Measurements from ENCODE around the gene CCDC85A. TPM values are rescaled to one million over a fixed set of nuclear protein-coding genes. Genes with fewer than 3 reads are reported as not detected.

Gene CCDC85A
- total and polyA plus RNA-seq, 2 of the 8 experiments (the other 6 are each of a cell fraction or from before 2014, with no cell fraction given) = 0.20 TPM; not detected in 1

DNA sequence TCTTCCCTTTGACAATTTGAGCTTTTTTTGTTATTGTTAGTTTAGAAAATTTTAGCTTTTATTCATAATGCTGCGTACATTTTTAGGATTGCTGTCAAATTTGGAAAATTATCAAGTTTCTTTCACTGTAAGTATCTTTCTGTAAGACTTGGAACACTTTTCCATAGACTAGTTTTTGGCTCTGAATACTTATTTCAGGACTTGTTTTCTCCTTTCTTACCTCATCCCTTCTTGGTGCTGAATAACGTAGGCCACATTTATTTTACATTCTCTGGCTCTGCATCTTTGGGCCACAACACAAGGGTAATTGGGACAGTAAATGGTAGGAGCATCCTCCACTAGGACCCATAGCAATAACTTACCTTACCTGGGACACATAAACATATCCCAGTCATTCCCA, 85.1 kb downstream of the CCDC85A start (continued):
- TF ChIP-seq, protein P1, sequence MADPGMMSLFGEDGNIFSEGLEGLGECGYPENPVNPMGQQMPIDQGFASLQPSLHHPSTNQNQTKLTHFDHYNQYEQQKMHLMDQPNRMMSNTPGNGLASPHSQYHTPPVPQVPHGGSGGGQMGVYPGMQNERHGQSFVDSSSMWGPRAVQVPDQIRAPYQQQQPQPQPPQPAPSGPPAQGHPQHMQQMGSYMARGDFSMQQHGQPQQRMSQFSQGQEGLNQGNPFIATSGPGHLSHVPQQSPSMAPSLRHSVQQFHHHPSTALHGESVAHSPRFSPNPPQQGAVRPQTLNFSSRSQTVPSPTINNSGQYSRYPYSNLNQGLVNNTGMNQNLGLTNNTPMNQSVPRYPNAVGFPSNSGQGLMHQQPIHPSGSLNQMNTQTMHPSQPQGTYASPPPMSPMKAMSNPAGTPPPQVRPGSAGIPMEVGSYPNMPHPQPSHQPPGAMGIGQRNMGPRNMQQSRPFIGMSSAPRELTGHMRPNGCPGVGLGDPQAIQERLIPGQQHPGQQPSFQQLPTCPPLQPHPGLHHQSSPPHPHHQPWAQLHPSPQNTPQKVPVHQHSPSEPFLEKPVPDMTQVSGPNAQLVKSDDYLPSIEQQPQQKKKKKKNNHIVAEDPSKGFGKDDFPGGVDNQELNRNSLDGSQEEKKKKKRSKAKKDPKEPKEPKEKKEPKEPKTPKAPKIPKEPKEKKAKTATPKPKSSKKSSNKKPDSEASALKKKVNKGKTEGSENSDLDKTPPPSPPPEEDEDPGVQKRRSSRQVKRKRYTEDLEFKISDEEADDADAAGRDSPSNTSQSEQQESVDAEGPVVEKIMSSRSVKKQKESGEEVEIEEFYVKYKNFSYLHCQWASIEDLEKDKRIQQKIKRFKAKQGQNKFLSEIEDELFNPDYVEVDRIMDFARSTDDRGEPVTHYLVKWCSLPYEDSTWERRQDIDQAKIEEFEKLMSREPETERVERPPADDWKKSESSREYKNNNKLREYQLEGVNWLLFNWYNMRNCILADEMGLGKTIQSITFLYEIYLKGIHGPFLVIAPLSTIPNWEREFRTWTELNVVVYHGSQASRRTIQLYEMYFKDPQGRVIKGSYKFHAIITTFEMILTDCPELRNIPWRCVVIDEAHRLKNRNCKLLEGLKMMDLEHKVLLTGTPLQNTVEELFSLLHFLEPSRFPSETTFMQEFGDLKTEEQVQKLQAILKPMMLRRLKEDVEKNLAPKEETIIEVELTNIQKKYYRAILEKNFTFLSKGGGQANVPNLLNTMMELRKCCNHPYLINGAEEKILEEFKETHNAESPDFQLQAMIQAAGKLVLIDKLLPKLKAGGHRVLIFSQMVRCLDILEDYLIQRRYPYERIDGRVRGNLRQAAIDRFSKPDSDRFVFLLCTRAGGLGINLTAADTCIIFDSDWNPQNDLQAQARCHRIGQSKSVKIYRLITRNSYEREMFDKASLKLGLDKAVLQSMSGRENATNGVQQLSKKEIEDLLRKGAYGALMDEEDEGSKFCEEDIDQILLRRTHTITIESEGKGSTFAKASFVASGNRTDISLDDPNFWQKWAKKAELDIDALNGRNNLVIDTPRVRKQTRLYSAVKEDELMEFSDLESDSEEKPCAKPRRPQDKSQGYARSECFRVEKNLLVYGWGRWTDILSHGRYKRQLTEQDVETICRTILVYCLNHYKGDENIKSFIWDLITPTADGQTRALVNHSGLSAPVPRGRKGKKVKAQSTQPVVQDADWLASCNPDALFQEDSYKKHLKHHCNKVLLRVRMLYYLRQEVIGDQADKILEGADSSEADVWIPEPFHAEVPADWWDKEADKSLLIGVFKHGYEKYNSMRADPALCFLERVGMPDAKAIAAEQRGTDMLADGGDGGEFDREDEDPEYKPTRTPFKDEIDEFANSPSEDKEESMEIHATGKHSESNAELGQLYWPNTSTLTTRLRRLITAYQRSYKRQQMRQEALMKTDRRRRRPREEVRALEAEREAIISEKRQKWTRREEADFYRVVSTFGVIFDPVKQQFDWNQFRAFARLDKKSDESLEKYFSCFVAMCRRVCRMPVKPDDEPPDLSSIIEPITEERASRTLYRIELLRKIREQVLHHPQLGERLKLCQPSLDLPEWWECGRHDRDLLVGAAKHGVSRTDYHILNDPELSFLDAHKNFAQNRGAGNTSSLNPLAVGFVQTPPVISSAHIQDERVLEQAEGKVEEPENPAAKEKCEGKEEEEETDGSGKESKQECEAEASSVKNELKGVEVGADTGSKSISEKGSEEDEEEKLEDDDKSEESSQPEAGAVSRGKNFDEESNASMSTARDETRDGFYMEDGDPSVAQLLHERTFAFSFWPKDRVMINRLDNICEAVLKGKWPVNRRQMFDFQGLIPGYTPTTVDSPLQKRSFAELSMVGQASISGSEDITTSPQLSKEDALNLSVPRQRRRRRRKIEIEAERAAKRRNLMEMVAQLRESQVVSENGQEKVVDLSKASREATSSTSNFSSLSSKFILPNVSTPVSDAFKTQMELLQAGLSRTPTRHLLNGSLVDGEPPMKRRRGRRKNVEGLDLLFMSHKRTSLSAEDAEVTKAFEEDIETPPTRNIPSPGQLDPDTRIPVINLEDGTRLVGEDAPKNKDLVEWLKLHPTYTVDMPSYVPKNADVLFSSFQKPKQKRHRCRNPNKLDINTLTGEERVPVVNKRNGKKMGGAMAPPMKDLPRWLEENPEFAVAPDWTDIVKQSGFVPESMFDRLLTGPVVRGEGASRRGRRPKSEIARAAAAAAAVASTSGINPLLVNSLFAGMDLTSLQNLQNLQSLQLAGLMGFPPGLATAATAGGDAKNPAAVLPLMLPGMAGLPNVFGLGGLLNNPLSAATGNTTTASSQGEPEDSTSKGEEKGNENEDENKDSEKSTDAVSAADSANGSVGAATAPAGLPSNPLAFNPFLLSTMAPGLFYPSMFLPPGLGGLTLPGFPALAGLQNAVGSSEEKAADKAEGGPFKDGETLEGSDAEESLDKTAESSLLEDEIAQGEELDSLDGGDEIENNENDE (IDR thresholded peaks at IDR 0.05; ENCODE audit: insufficient replicate concordance, low read length) = no peak
- TF ChIP-seq MAFK (IDR thresholded peaks at IDR 0.05; ENCODE audit: low read depth, low read length) = no peak

Data from H1 (cell line).